Testis (tissue), 3 donors: Measurements from ENCODE around the gene SLC1A1. TPM values are rescaled to one million over a fixed set of nuclear protein-coding genes. Genes with fewer than 3 reads are reported as not detected.

ENCODE experiments used
- DNase-seq: peaks from one replicate; pipeline ENCODE4 v3.0.0-alpha.2; 2019
- H3K27ac ChIP-seq, 2 donors: fragments of 200-600 bp; sonication (generic); one replicate each; pipeline ENCODE4 v1.5.1; 2019
- H3K27me3 ChIP-seq: fragments of 200-600 bp; sonication (generic); one replicate; pipeline ENCODE4 v1.5.1; 2019
- H3K36me3 ChIP-seq: fragments of 200-600 bp; sonication (generic); one replicate; pipeline ENCODE4 v1.5.1; 2017; ENCODE audit warnings: low read depth; ENCODE audit errors: missing control alignments
- H3K4me1 ChIP-seq: fragments of 200-600 bp; sonication (generic); one replicate; pipeline ENCODE4 v1.5.1; 2019
- H3K4me3 ChIP-seq, 2 donors: fragments of 200-600 bp; sonication (generic); one replicate each; pipeline ENCODE4 v1.5.1; 2017 to 2019
- H3K9me3 ChIP-seq: fragments of 200-600 bp; sonication (generic); one replicate; pipeline ENCODE4 v1.5.1; 2017
- CTCF ChIP-seq, 3 experiments: fragments of 450-650 bp in 2 of 3; fragments of 200-600 bp in 1 of 3; sonication (generic) in 1 of 3; IDR thresholded peaks; one replicate each; pipeline ENCODE4 v1.5.1; 2016 to 2019; ENCODE audit warnings: antibody characterized with exemption in 3 of 3, mild to moderate bottlenecking in 2 of 3, moderate library complexity in 1 of 3
- POLR2A ChIP-seq: fragments of 450-650 bp; IDR thresholded peaks from one replicate; pipeline ENCODE4 v1.6.1; 2017; ENCODE audit warnings: antibody characterized with exemption, mild to moderate bottlenecking, moderate library complexity
- WGBS, 2 donors: methylation state at CpG; one replicate each; pipeline ENCODE4 v1.1.5; 2018; 5-methylcytosine and 5-hydroxymethylcytosine counted together
- intact Hi-C: fragments of 100-400 bp; cut with DNase I; formaldehyde crosslinking; loops from one replicate; pipeline ENCODE4 v1.15.1; 2023; ENCODE audit warnings: low total_unique reads
- polyA plus RNA-seq: library from polyadenylated mRNA; stranded (reverse); fragments of 350-450 nt; fragmentation: Illumina TruSeq; extraction: RNeasy Lipid Tissue Mini Kit (QIAGEN cat#74804); gene quantifications from one replicate; pipeline ENCODE4 v1.2.3, GENCODE V29; 2014; ENCODE audit warnings: low read depth, low replicate concordance; ENCODE audit not compliant: insufficient read depth
- total RNA-seq, 2 donors: library from RNA; depleted of rRNA; stranded (reverse); fragments of >200 nt; gene quantifications; one replicate each; pipeline ENCODE4 v1.2.3, GENCODE V29; 2016

SLC1A1 gene
- total and polyA plus RNA-seq, 3 donors from 2014 or later, result 0.63 to 1.2 (median 1.1) TPM

DNA sequence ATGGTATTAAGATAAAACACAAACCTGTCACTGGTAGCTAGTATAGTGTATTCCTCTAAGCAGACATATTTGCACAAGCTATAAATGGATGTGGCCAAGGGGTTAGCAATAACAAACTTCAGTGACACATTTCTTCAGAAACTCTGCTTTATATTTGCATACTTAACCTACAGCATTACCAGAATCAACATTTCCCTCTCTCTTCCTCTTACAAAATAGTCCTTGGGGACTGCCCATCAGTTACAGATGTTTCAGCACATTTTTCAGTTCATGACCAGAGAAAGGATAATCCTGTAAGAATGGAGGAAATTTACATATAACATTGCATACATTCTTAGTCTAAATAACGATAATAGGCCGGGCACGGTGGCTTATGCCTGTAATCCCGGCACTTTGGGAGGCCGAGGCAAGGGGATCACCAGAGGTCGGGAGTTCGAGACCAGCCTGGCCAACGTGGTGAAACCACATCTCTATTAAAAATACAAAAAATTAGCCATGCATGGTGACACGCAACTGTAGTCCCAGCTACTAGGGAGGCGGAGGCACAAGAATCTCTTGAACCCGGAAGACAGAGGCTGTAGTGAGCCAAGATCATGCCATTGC is 25.3 kb upstream of the SLC1A1 start:
- Histone ChIP-seq H3K9me3 (no peaks in the 10 kb centered on the region), H3K27ac (no peak overlapping the region), H3K27me3 (no peaks in the 10 kb centered on the region), H3K4me3 (no peak overlapping the region), H3K4me1 (no peaks in the 10 kb centered on the region), H3K36me3 (no peaks in the 10 kb centered on the region)
- WGBS, 2 donors, result 89 to 95% methylated on average over 11 of the region's 11 CpGs
- no peak for DNase-seq
- intact Hi-C loops, result no loop called here
- TF ChIP-seq POLR2A (no peak), CTCF (IDR thresholded peaks at IDR 0.05) (no peak)

GRCh38 chr9:4465910-4466309 is 24.4 kb upstream of the SLC1A1 start:
- DNase-seq, result no peak
- WGBS, 2 donors, result 83 to 89% methylated on average over 2 of the region's 2 CpGs
- Histone ChIP-seq H3K4me1 (no peaks in the 10 kb centered on the region), H3K27ac (no peak overlapping the region), H3K36me3 (no peaks in the 10 kb centered on the region), H3K4me3 (no peak overlapping the region), H3K9me3 (no peaks in the 10 kb centered on the region), H3K27me3 (no peaks in the 10 kb centered on the region)
- TF ChIP-seq POLR2A, result no peak
- no peak for TF ChIP-seq CTCF (IDR thresholded peaks at IDR 0.05)
- intact Hi-C loops, result no loop called here

GRCh38 chr9:4475301-4475700 is 15.0 kb upstream of the SLC1A1 start:
- WGBS, 2 donors, result 22 to 36% methylated on average over 1 of the region's 1 CpG
- intact Hi-C loops, result no loop called here
- H3K36me3 ChIP-seq, result no peaks in the 10 kb centered on the region
- no peak overlapping the region for H3K27ac ChIP-seq
- H3K4me1 ChIP-seq, result no peaks in the 10 kb centered on the region
- DNase-seq, result no peak
- no peaks in the 10 kb centered on the region for H3K27me3 ChIP-seq
- no peak overlapping the region for H3K4me3 ChIP-seq
- H3K9me3 ChIP-seq, result no peaks in the 10 kb centered on the region
- TF ChIP-seq CTCF (IDR thresholded peaks at IDR 0.05) (no peak), POLR2A (no peak)

GRCh38 chr9:4486176-4486575 is 4.1 kb upstream of the SLC1A1 start:
- no peaks in the 10 kb centered on the region for H3K36me3 ChIP-seq
- H3K27me3 ChIP-seq, result no peaks in the 10 kb centered on the region
- TF ChIP-seq CTCF (IDR thresholded peaks at IDR 0.05) (no peak), POLR2A (no peak)
- H3K9me3 ChIP-seq, result no peaks in the 10 kb centered on the region
- peaks cover 6% of the 10 kb centered on the region for H3K4me1 ChIP-seq
- no peak for DNase-seq
- intact Hi-C loops, result no loop called here
- 50 to 53% methylated on average over 2 of the region's 2 CpGs for WGBS, 2 donors
- H3K4me3 ChIP-seq, result no peak overlapping the region
- H3K27ac ChIP-seq, result no peak overlapping the region

DNA sequence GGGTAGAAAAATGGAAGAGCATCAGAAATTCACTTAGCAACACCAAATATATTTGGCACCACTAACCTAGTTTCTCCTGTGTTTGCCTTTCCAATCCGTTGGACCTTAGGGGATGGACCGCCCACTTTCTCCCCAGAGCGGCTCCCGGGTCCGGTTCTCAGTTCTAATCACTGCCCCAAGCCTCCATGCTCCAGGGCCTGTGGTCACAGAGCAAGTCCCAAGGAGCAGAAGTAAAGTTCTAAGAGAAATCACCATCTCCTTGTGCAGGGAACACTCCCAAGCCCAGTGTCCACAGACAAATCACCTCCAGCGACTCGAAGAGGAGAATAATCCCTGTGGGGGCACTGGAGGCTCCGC is 728 bp upstream of the SLC1A1 start:
- Histone ChIP-seq H3K4me3 (peak overlapping the region; percentile 58 to 66), H3K9me3 (no peaks in the 10 kb centered on the region), H3K36me3 (no peaks in the 10 kb centered on the region), H3K27me3 (no peaks in the 10 kb centered on the region), H3K27ac (peak overlapping the region in 1 of 2 donors; percentile 60), H3K4me1 (peaks cover 7% of the 10 kb centered on the region)
- intact Hi-C loops, result no loop called here
- WGBS, 2 donors, result 1% methylated on average over 8 of the region's 8 CpGs
- no peak for TF ChIP-seq CTCF (IDR thresholded peaks at IDR 0.05)
- no peak for TF ChIP-seq POLR2A
- peak; percentile 19 for DNase-seq
